ENCODE data around the gene NNAT. TPM values are rescaled to one million over a fixed set of nuclear protein-coding genes. Genes with fewer than 3 reads are reported as not detected.

NNAT gene
- total and polyA plus RNA-seq, 2 experiments from 2014 or later = 0.90 TPM; not detected in 1

- in situ Hi-C loops (cut with MboI) = no loop called here
- H3K27me3 ChIP-seq (replicated peaks; ENCODE audit: insufficient read depth) = peaks cover 41% of the 10 kb centered on the region; the same call in 1 of the 2 replicates
Observed at GRCh38 chr20:37558779-37559178, 37.7 kb downstream of the NNAT start.

GRCh38 chr20:37559312-37560027 lies 38.4 kb downstream of the NNAT start:
- TF ChIP-seq EZH2 (IDR thresholded peaks at IDR 0.05; ENCODE audit: insufficient read depth, poor library complexity, severe bottlenecking) (no peak), EZH2phosphoT487 (IDR thresholded peaks at IDR 0.05; ENCODE audit: insufficient read depth, low read depth) (no peak)
- Histone ChIP-seq H4K20me1 (ENCODE audit: insufficient read depth) (no peaks in the 10 kb centered on the region), H2AFZ (no peak overlapping the region), H3K27me3 (replicated peaks; ENCODE audit: insufficient read depth) (peaks cover 41% of the 10 kb centered on the region; the same call in 1 of the 2 replicates), H3K9me3 (ENCODE audit: low read depth) (no peaks in the 10 kb centered on the region), H3K36me3 (ENCODE audit: low read depth) (no peaks in the 10 kb centered on the region), H3K9me2 (ENCODE audit: insufficient read depth) (no peaks in the 10 kb centered on the region), H3K79me2 (ENCODE audit: insufficient read depth) (no peaks in the 10 kb centered on the region), H3K4me3 (no peak overlapping the region), H3K4me2 (ENCODE audit: unreplicated experiment) (no peak overlapping the region), H3K9ac (no peak overlapping the region), H3K4me1 (ENCODE audit: insufficient read depth) (no peaks in the 10 kb centered on the region), H3K27ac (no peak overlapping the region), H3F3A (ENCODE audit: insufficient read depth) (no peaks in the 10 kb centered on the region)
- in situ Hi-C loops (cut with MboI) = no loop called here
- no peak for DNase-seq
- WGBS, 2 experiments (ENCODE audit: low coverage in 1 of 2, low lambda C conversion rate in 2 of 2, missing lambda C conversion rate in 2 of 2) = 79 to 84% methylated on average over 11 of the region's 11 CpGs

More at GRCh38 chr20:37558779-37559178, 37.7 kb downstream of the NNAT start:
- Histone ChIP-seq H3K4me3 (no peak overlapping the region), H3K27ac (no peak overlapping the region), H3K36me3 (ENCODE audit: low read depth) (no peaks in the 10 kb centered on the region), H3K9ac (no peak overlapping the region), H3K4me1 (ENCODE audit: insufficient read depth) (no peaks in the 10 kb centered on the region), H3K79me2 (ENCODE audit: insufficient read depth) (no peaks in the 10 kb centered on the region), H3K9me2 (ENCODE audit: insufficient read depth) (no peaks in the 10 kb centered on the region), H3K9me3 (ENCODE audit: low read depth) (no peaks in the 10 kb centered on the region), H4K20me1 (ENCODE audit: insufficient read depth) (no peaks in the 10 kb centered on the region), H3F3A (ENCODE audit: insufficient read depth) (no peaks in the 10 kb centered on the region), H3K4me2 (ENCODE audit: unreplicated experiment) (no peak overlapping the region), H2AFZ (no peak overlapping the region)
- 67 to 70% methylated on average over 4 of the region's 4 CpGs for WGBS, 2 experiments (ENCODE audit: low coverage in 1 of 2, low lambda C conversion rate in 2 of 2, missing lambda C conversion rate in 2 of 2)
- TF ChIP-seq EZH2phosphoT487 (IDR thresholded peaks at IDR 0.05; ENCODE audit: insufficient read depth, low read depth) (no peak), EZH2 (IDR thresholded peaks at IDR 0.05; ENCODE audit: insufficient read depth, poor library complexity, severe bottlenecking) (no peak)
- no peak for DNase-seq

GRCh38 chr20:37560629-37561028 lies 39.6 kb downstream of the NNAT start:
- Histone ChIP-seq H3K79me2 (ENCODE audit: insufficient read depth) (no peaks in the 10 kb centered on the region), H3K9me2 (ENCODE audit: insufficient read depth) (no peaks in the 10 kb centered on the region), H3K9me3 (ENCODE audit: low read depth) (no peaks in the 10 kb centered on the region), H4K20me1 (ENCODE audit: insufficient read depth) (no peaks in the 10 kb centered on the region), H3K27me3 (replicated peaks; ENCODE audit: insufficient read depth) (peaks cover 41% of the 10 kb centered on the region; the same call in 1 of the 2 replicates), H3K9ac (no peak overlapping the region), H3K4me1 (ENCODE audit: insufficient read depth) (no peaks in the 10 kb centered on the region), H3K4me2 (ENCODE audit: unreplicated experiment) (no peak overlapping the region), H3K4me3 (no peak overlapping the region), H3F3A (ENCODE audit: insufficient read depth) (no peaks in the 10 kb centered on the region), H3K27ac (no peak overlapping the region), H2AFZ (no peak overlapping the region), H3K36me3 (ENCODE audit: low read depth) (no peaks in the 10 kb centered on the region)
- in situ Hi-C loops (cut with MboI) = no loop called here
- 45% methylated on average over 4 of the region's 4 CpGs for WGBS, 2 experiments (ENCODE audit: low coverage in 1 of 2, low lambda C conversion rate in 2 of 2, missing lambda C conversion rate in 2 of 2)
- DNase-seq = no peak
- TF ChIP-seq EZH2phosphoT487 (IDR thresholded peaks at IDR 0.05; ENCODE audit: insufficient read depth, low read depth) (no peak), EZH2 (IDR thresholded peaks at IDR 0.05; ENCODE audit: insufficient read depth, poor library complexity, severe bottlenecking) (no peak)

- Histone ChIP-seq H3K9ac (no peak overlapping the region), H3K4me2 (ENCODE audit: unreplicated experiment) (no peak overlapping the region), H3K4me3 (no peak overlapping the region), H3K36me3 (ENCODE audit: low read depth) (no peaks in the 10 kb centered on the region), H3K27me3 (replicated peaks; ENCODE audit: insufficient read depth) (peaks cover 30% of the 10 kb centered on the region; the same call in 1 of the 2 replicates), H3K9me2 (ENCODE audit: insufficient read depth) (no peaks in the 10 kb centered on the region), H3K27ac (no peak overlapping the region), H3F3A (ENCODE audit: insufficient read depth) (no peaks in the 10 kb centered on the region), H3K79me2 (ENCODE audit: insufficient read depth) (no peaks in the 10 kb centered on the region), H3K9me3 (ENCODE audit: low read depth) (no peaks in the 10 kb centered on the region), H2AFZ (no peak overlapping the region), H3K4me1 (ENCODE audit: insufficient read depth) (no peaks in the 10 kb centered on the region), H4K20me1 (ENCODE audit: insufficient read depth) (no peaks in the 10 kb centered on the region)
- TF ChIP-seq EZH2 (IDR thresholded peaks at IDR 0.05; ENCODE audit: insufficient read depth, poor library complexity, severe bottlenecking) (no peak), EZH2phosphoT487 (IDR thresholded peaks at IDR 0.05; ENCODE audit: insufficient read depth, low read depth) (no peak)
- no peak for DNase-seq
- WGBS, 2 experiments (ENCODE audit: low coverage in 1 of 2, low lambda C conversion rate in 2 of 2, missing lambda C conversion rate in 2 of 2) = 39 to 41% methylated on average over 3 of the region's 3 CpGs
- in situ Hi-C loops (cut with MboI) = no loop called here
Observed at GRCh38 chr20:37562695-37563480, 41.8 kb downstream of the NNAT start.

Data from GM23248 (cell line).